Breast epithelium (tissue), 3 donors: Measurements from ENCODE around the gene FNTB.

ENCODE experiments used
- POLR2A ChIP-seq: fragments of 450-650 bp; IDR thresholded peaks from one replicate; pipeline ENCODE4 v1.6.1; 2016; ENCODE audit warnings: antibody characterized with exemption, mild to moderate bottlenecking, moderate library complexity
- TF ChIP-seq, protein P1 (sequence below), 3 donors: fragments of 450-650 bp; IDR thresholded peaks; one replicate each; pipeline ENCODE4 v1.5.1; 2016 to 2017; ENCODE audit warnings: antibody characterized with exemption in 3 of 3, mild to moderate bottlenecking in 3 of 3, moderate library complexity in 3 of 3

- TF ChIP-seq, protein P1, sequence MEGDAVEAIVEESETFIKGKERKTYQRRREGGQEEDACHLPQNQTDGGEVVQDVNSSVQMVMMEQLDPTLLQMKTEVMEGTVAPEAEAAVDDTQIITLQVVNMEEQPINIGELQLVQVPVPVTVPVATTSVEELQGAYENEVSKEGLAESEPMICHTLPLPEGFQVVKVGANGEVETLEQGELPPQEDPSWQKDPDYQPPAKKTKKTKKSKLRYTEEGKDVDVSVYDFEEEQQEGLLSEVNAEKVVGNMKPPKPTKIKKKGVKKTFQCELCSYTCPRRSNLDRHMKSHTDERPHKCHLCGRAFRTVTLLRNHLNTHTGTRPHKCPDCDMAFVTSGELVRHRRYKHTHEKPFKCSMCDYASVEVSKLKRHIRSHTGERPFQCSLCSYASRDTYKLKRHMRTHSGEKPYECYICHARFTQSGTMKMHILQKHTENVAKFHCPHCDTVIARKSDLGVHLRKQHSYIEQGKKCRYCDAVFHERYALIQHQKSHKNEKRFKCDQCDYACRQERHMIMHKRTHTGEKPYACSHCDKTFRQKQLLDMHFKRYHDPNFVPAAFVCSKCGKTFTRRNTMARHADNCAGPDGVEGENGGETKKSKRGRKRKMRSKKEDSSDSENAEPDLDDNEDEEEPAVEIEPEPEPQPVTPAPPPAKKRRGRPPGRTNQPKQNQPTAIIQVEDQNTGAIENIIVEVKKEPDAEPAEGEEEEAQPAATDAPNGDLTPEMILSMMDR (IDR thresholded peaks at IDR 0.05): no peak
- no peak for TF ChIP-seq POLR2A
These were observed 32.0 kb upstream of the FNTB start for GRCh38 chr14:64954491-64955240.
